Measurements from ENCODE around the gene SLC6A11.

- no peak for TF ChIP-seq CTCF (IDR thresholded peaks at IDR 0.05)
- no peak for TF ChIP-seq POLR2A (IDR thresholded peaks at IDR 0.05)
Measured at GRCh38 chr3:10848261-10848660, 32.2 kb downstream of the SLC6A11 start.

All from lower leg skin (tissue), 3 donors.